Rectal smooth muscle tissue (tissue), 1 donor: ENCODE measurements around the gene GPR132.
"Not testable (repeated sequence)": the region's sequence is repeated elsewhere in the genome, so short reads cannot be mapped to it uniquely, and the experiment has no call there.

Source experiments
- H3K27ac ChIP-seq: one replicate; pipeline ENCODE4 v1.7.0; 2013; ENCODE audit warnings: low read depth, low read length, inconsistent platforms
- H3K27me3 ChIP-seq: one replicate; pipeline ENCODE4 v1.7.0; 2013; ENCODE audit warnings: low read length; ENCODE audit not compliant: control insufficient read depth, insufficient read depth
- H3K36me3 ChIP-seq: one replicate; pipeline ENCODE4 v1.7.0; 2013; ENCODE audit warnings: low read length; ENCODE audit not compliant: control insufficient read depth, insufficient read depth
- H3K4me1 ChIP-seq: one replicate; pipeline ENCODE4 v1.7.0; 2013; ENCODE audit warnings: low read length; ENCODE audit not compliant: control insufficient read depth, insufficient read depth
- H3K4me3 ChIP-seq: one replicate; pipeline ENCODE4 v1.7.0; 2013; ENCODE audit warnings: low read length
- H3K9ac ChIP-seq: one replicate; pipeline ENCODE4 v1.7.0; 2013; ENCODE audit warnings: low read length

GPR132 gene

GRCh38 chr14:105069871-105070759, 4.9 kb upstream of the GPR132 start:
- Histone ChIP-seq H3K27ac (no peak overlapping the region), H3K4me3 (no peak overlapping the region), H3K36me3 (no peaks in the 10 kb centered on the region), H3K27me3 (peaks cover 26% of the 10 kb centered on the region), H3K9ac (no peak overlapping the region), H3K4me1 (no peaks in the 10 kb centered on the region)

- Histone ChIP-seq H3K9ac (no peak overlapping the region), H3K4me3 (no peak overlapping the region), H3K36me3 (no peaks in the 10 kb centered on the region), H3K4me1 (no peaks in the 10 kb centered on the region), H3K27me3 (peaks cover 24% of the 10 kb centered on the region), H3K27ac (no peak overlapping the region)
Observed at GRCh38 chr14:105069522-105069870, 4.3 kb upstream of the GPR132 start.

DNA sequence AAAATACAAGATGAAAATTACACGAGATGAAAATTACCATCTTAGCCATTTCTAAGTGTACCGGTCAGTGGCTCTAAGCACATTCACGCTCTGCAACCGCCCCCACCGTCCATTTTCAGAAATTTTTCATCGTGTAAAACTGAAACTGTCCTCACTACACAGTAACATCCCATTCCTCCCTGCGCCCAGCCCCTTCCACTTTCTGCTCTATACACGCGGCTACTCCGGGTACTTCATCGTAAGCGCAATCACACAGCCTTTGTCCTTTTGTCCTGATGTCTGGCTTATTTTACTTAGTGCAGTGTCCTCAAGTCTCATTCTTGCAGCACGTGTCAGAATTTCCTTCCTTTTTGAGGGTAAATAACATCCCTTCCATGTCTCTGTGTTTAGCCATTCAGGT, 3.6 kb upstream of the GPR132 start:
- H3K36me3 ChIP-seq, result no peaks in the 10 kb centered on the region
- H3K4me1 ChIP-seq, result no peaks in the 10 kb centered on the region
- H3K27me3 ChIP-seq, result peaks cover 19% of the 10 kb centered on the region
- no peak overlapping the region for H3K27ac ChIP-seq
- no peak overlapping the region for H3K4me3 ChIP-seq
- H3K9ac ChIP-seq, result no peak overlapping the region

- no peak overlapping the region for H3K27ac ChIP-seq
- no peaks in the 10 kb centered on the region for H3K36me3 ChIP-seq
- H3K27me3 ChIP-seq, result peaks cover 13% of the 10 kb centered on the region
- no peak overlapping the region for H3K4me3 ChIP-seq
- H3K9ac ChIP-seq, result no peak overlapping the region
- no peaks in the 10 kb centered on the region for H3K4me1 ChIP-seq
Observed at GRCh38 chr14:105067969-105068301, 2.7 kb upstream of the GPR132 start.

DNA sequence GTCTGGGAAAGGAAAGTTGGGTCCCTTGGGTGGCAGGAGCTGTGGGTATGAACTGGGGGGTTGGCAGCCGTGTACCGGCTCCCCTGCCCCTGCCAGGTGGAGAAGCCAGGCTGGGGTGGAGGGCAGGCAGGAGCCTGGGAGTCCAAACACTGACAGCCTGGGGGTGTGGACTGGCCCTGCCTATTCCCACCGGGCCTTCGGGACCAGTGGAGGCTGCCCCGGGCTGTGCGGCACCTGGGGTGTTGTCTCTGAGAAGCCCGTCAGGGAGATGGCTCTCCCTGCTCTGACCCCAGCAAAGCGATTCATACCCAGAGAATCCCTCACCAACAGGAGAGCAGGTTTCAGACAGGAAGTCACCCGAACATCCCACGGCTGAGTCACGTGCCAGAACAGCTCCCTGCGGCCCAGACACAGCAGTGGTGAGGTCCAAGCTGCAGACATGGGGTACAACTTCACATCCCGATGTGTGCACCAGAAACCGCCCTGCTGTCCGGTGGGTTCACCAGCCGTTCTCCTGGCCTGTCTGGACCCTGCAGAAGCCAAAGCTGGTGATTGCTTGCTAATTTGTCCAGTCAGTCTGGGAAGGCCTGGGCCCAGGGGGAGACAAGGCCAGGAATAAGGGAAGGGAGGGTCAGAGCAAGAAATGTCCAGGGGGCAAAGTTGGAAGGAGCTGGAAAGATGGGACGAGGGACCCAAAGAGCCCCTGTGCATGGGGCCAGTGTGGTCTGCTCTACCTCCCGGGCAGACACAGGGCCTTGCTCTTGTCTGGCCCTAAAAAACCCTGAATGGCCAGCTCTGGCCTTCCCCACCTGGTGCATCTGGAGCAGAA, 2.1 kb upstream of the GPR132 start:
- no peak overlapping the region for H3K4me3 ChIP-seq
- H3K27ac ChIP-seq, result no peak overlapping the region
- H3K9ac ChIP-seq, result no peak overlapping the region
- H3K4me1 ChIP-seq, result no peaks in the 10 kb centered on the region
- no peaks in the 10 kb centered on the region for H3K36me3 ChIP-seq
- H3K27me3 ChIP-seq, result peaks cover 9% of the 10 kb centered on the region

DNA sequence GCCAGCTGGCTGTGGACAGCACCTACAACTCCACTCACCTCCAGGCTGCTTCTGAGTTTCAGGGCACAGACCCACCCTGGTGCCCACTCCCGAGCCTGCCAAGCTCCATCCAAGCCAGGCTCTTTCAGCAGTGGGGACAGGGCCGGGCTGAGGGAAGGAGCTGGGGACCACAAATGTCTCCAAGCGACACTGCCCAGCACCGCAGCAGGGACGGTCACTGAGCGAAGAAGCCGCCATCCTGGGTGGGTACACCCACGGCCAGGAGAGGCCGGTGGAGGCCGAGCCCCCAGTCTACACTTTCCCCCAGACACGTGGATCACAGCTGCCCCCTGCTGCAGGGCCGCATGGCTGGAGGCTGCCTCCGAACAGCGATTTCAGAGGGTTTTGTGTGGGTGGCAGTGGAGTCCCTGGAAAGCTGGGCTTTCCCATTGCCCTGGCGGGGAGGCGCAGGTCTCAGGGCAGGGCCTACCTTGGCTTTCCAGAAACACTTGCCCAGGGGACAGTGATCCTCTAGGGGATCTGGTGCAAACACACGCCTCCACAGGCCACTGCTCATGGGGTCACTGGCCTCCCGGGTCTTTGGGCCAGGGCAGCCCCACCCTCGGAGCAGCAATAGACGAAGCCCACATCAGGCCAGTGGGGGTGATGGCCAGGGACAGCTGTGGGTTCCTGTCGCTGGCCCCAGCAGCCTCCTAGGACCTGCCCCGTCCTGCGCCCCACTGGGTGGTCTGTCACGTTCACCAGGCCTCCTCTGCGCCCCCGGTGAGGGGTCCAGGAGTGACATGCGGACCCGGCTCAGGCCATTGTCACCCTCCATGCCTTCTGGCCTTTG, 1.2 kb upstream of the GPR132 start:
- H3K27ac ChIP-seq, result no peak overlapping the region
- H3K27me3 ChIP-seq, result peaks cover 6% of the 10 kb centered on the region
- no peaks in the 10 kb centered on the region for H3K4me1 ChIP-seq
- H3K36me3 ChIP-seq, result no peaks in the 10 kb centered on the region
- H3K9ac ChIP-seq, result no peak overlapping the region
- H3K4me3 ChIP-seq, result no peak overlapping the region

DNA sequence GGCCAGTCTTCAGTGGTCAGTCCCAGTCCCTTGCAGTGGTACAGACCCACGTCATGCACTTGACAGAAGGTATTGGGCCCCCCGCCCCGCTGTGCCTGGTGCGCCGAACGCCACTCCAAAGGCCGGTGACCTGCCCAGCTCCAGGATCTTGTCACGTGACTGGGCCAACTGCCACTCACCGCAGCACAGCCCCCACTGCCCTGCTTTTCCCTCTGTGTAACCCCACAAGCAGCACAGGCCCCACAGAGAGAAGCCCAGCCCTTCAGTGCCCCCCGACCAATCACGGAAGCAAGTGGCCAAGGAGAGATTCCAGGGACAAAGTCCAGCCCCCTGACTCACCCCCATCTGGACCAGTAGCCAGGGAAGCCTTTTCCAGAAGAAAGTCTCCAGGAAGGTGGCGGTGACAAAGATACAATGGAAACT, 498 bp downstream of the GPR132 start:
- peak overlapping the region; percentile 46 for H3K4me3 ChIP-seq
- H3K27ac ChIP-seq, result no peak overlapping the region
- no peak overlapping the region for H3K9ac ChIP-seq
- H3K36me3 ChIP-seq, result no peaks in the 10 kb centered on the region
- H3K27me3 ChIP-seq, result peaks cover 2% of the 10 kb centered on the region
- H3K4me1 ChIP-seq, result no peaks in the 10 kb centered on the region

DNA sequence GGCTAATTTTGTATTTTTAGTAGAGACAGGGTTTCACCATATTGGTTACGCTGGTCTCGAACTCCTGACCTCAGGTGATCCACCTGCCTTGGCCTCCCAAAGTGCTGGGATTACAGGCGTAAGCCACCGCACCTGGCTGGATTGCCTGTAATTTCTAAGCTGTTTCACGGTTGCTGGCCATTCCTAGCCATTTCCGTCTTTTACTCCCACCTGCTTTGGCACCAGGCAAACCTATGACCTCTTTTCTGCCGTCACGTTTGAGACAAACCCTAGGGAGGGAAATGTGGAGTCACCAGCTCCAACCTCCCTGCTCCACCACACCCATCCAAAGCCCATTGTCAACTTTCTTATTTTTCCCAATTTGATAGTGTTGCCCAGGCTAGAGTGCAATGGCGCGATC, 1.2 kb downstream of the GPR132 start:
- Histone ChIP-seq H3K36me3 (no peaks in the 10 kb centered on the region), H3K4me1 (no peaks in the 10 kb centered on the region), H3K9ac (no peak overlapping the region), H3K4me3 (peak overlapping the region; percentile 41), H3K27ac (no peak overlapping the region), H3K27me3 (peaks cover 2% of the 10 kb centered on the region)

- not testable (repeated sequence) for H3K27ac ChIP-seq, H3K27me3 ChIP-seq, H3K9ac ChIP-seq, H3K36me3 ChIP-seq, H3K4me1 ChIP-seq, H3K4me3 ChIP-seq
Observed at GRCh38 chr14:105063506-105063905, 1.7 kb downstream of the GPR132 start.

- H3K27me3 ChIP-seq, result peaks cover 2% of the 10 kb centered on the region
- H3K27ac ChIP-seq, result no peak overlapping the region
- H3K4me3 ChIP-seq, result no peak overlapping the region
- H3K4me1 ChIP-seq, result peaks cover 3% of the 10 kb centered on the region
- H3K9ac ChIP-seq, result no peak overlapping the region
- H3K36me3 ChIP-seq, result no peaks in the 10 kb centered on the region
Observed at GRCh38 chr14:105063056-105063455, 2.2 kb downstream of the GPR132 start.

DNA sequence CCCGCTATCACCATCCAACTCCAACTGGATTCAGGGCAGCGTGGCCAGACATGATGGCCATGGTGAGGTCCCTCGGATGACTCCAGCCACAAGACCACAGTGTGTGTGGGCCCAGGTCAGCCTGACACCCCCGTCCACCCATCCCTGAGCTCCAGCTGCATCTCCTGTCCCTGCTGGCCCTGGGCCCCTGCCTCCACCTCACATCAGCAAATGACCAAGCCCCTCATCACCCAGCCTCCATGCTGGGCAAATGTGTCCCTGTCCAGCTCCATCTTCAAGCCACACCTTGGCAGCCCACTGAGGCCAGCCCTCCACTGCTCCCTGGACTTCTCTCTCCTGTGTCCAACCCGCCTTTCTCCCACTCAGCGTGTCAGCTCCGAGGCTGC, 3.2 kb downstream of the GPR132 start:
- Histone ChIP-seq H3K4me1 (peaks cover 3% of the 10 kb centered on the region), H3K27me3 (no peaks in the 10 kb centered on the region), H3K9ac (no peak overlapping the region), H3K27ac (no peak overlapping the region), H3K36me3 (no peaks in the 10 kb centered on the region), H3K4me3 (peak overlapping the region; percentile 16)

DNA sequence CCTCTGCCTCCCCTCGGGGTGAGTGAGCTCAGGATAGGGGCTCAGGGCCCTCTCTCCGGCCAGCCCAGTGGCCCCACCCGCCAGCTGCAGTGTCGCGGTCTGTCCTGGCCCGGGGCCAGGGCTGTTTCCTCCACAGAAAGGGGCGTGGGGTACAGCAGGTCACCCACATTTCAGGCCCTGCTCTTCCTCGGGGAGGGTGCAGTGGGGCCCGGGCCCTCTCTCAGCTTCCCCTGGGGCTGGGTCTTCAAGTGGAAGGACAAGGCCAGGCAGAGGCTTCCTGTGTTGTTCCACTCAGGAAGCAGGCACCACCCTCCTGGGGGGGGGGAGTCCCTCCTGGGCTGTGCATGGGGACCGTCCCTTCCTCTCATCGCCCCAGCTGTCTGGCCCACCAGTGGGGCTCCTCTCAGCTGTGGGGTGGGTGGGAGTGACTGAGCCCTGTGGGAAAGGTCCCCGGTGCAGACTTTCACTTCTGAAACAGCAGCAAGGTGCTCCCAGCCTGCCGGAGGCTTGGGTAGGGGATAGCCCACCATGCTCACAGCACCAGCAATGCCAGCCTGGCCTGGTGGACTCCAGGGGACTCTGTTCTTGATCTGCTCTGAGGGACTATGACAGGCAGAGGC, 3.7 kb downstream of the GPR132 start:
- Histone ChIP-seq H3K4me3 (peak overlapping the region; percentile 30), H3K27ac (peak overlapping the region; percentile 12), H3K27me3 (no peaks in the 10 kb centered on the region), H3K36me3 (no peaks in the 10 kb centered on the region), H3K9ac (peak overlapping the region; percentile 8), H3K4me1 (peaks cover 3% of the 10 kb centered on the region)
